Endothelial cell of umbilical vein (primary cell): ENCODE data around the gene TLCD3B. TPM values are rescaled to one million over a fixed set of nuclear protein-coding genes. Genes with fewer than 3 reads are reported as not detected.

Experiments
- BruUV-seq: library from RNA; stranded (reverse); fragments of 400-500 nt; replicated peaks from 2 replicates; lab custom pipeline; 2021; lab: Mats Ljungman, UMichigan
- CTCF ChIA-PET: fragments of 300-600, 350-600 bp; sonication (Branson Sonifier 250); formaldehyde crosslinking; loops from one replicate; lab custom pipeline; 2021; ENCODE audit warnings: antibody characterized with exemption, inconsistent platforms; lab: Charles Lee
- POLR2A ChIA-PET: fragments of 300-600, 350-600 bp; sonication (Branson Sonifier 250); formaldehyde crosslinking; loops from one replicate; lab custom pipeline; 2021; ENCODE audit warnings: antibody characterized with exemption, inconsistent platforms; lab: Charles Lee
- DNase-seq: peaks from one replicate; pipeline ENCODE4 v3.0.0-alpha.2; 2011; ENCODE audit warnings: low read depth, low spot score
- FAIRE-seq: peaks from 2 replicates; lab custom pipeline; 2011; peaks lifted over from hg19 to GRCh38; lab: Jason Lieb, UNC
- H2AFZ ChIP-seq: 2 replicates; pipeline ENCODE4 v1.6.0; 2012; ENCODE audit warnings: low read depth, low read length, control low read depth, inconsistent platforms
- H3K27ac ChIP-seq: 2 replicates; pipeline ENCODE4 v1.5.1; 2011; ENCODE audit warnings: low read depth, mild to moderate bottlenecking, control low read depth, low read length, moderate library complexity; ENCODE audit not compliant: insufficient read depth
- H3K27me3 ChIP-seq, 2 experiments: 2 replicates each; pipeline versions ENCODE4 v1.6.0 to v1.6.1; 2011; ENCODE audit warnings: low read length in 2 of 2, mixed read lengths in 1 of 2; ENCODE audit not compliant: control insufficient read depth in 2 of 2, insufficient read depth in 2 of 2
- H3K36me3 ChIP-seq, 2 experiments: 2 replicates in 1 of 2; 3 replicates in 1 of 2; pipeline ENCODE4 v1.5.1; 2011; ENCODE audit warnings: low read length in 2 of 2, mild to moderate bottlenecking in 1 of 2, moderate library complexity in 1 of 2; ENCODE audit not compliant: control insufficient read depth in 2 of 2, insufficient read depth in 2 of 2; ENCODE audit errors: extremely low read depth in 1 of 2
- H3K4me1 ChIP-seq: 3 replicates; pipeline ENCODE4 v1.5.1; 2011; ENCODE audit warnings: mild to moderate bottlenecking, low read length; ENCODE audit not compliant: control insufficient read depth, insufficient read depth; ENCODE audit errors: extremely low read depth
- H3K4me2 ChIP-seq: 2 replicates; pipeline ENCODE4 v1.6.1; 2011; ENCODE audit warnings: low read length, control low read depth, mixed read lengths; ENCODE audit not compliant: insufficient read depth
- H3K4me3 ChIP-seq, 3 experiments: fragments of 200-600 bp in 1 of 3; sonication (generic), shearing (Covaris generic) in 1 of 3; replicated peaks in 1 of 3; 2 replicates each; pipeline ENCODE4 v1.5.1; 2011 to 2016; ENCODE audit warnings: control low read depth in 3 of 3, low read length in 3 of 3, mild to moderate bottlenecking in 2 of 3, inconsistent platforms in 1 of 3, low read depth in 1 of 3, moderate library complexity in 1 of 3; ENCODE audit not compliant: insufficient read depth in 1 of 3
- H3K79me2 ChIP-seq: 2 replicates; pipeline ENCODE4 v1.6.0; 2012; ENCODE audit warnings: low read length, inconsistent platforms; ENCODE audit not compliant: control insufficient read depth, insufficient read depth
- H3K9ac ChIP-seq: replicated peaks from 2 replicates; pipeline ENCODE3; 2011; ENCODE audit warnings: low read length, control low read depth; ENCODE audit not compliant: insufficient read depth; ENCODE audit errors: extremely low read depth
- H3K9me1 ChIP-seq: replicated peaks from 3 replicates; pipeline ENCODE4 v1.6.0; 2011; ENCODE audit warnings: mild to moderate bottlenecking, low read length; ENCODE audit not compliant: control insufficient read depth, insufficient read depth; ENCODE audit errors: extremely low read depth
- H3K9me3 ChIP-seq: replicated peaks from 2 replicates; pipeline ENCODE4 v1.5.1; 2012; ENCODE audit warnings: low read length, inconsistent platforms; ENCODE audit not compliant: control insufficient read depth, insufficient read depth
- H4K20me1 ChIP-seq: replicated peaks from 2 replicates; pipeline ENCODE3; 2011; ENCODE audit warnings: mild to moderate bottlenecking, low read length; ENCODE audit not compliant: control insufficient read depth, insufficient read depth; ENCODE audit errors: extremely low read depth
- CTCF ChIP-seq, 2 donors: IDR thresholded peaks; 1 replicate in 1 of 2; 2 replicates in 1 of 2; pipeline ENCODE4 v1.5.1; 2011; ENCODE audit warnings: low read length in 2 of 2, mild to moderate bottlenecking in 2 of 2, moderate library complexity in 2 of 2, control low read depth in 1 of 2, inconsistent platforms in 1 of 2, low read depth in 1 of 2; ENCODE audit not compliant: insufficient read depth in 1 of 2; ENCODE audit errors: extremely low read depth in 1 of 2
- EZH2 ChIP-seq: IDR thresholded peaks from 2 replicates; pipeline ENCODE4 v1.6.1; 2012; ENCODE audit warnings: borderline replicate concordance, low read depth, mild to moderate bottlenecking, moderate library complexity, low read length, inconsistent platforms; ENCODE audit not compliant: severe bottlenecking
- FOS ChIP-seq: IDR thresholded peaks from 2 replicates; pipeline ENCODE4 v1.6.1; 2011; ENCODE audit warnings: mild to moderate bottlenecking, low read length, moderate library complexity, borderline replicate concordance; ENCODE audit not compliant: insufficient read depth
- GATA2 ChIP-seq: IDR thresholded peaks from 2 replicates; pipeline ENCODE4 v1.7.0; 2011; ENCODE audit warnings: low read depth, mild to moderate bottlenecking, moderate library complexity, mixed read lengths, low read length; ENCODE audit not compliant: insufficient read length, insufficient read depth
- JUN ChIP-seq: IDR thresholded peaks from 2 replicates; pipeline ENCODE4 v1.6.1; 2011; ENCODE audit warnings: borderline replicate concordance, low read depth; ENCODE audit not compliant: insufficient read length, insufficient read depth
- MAX ChIP-seq: IDR thresholded peaks from 2 replicates; pipeline ENCODE4 v1.6.1; 2011; ENCODE audit not compliant: insufficient read depth, insufficient read length
- MYC ChIP-seq: IDR thresholded peaks from one replicate; pipeline ENCODE4 v1.6.1; 2011; ENCODE audit warnings: mild to moderate bottlenecking, low read depth, low read length
- POLR2A ChIP-seq: IDR thresholded peaks from 2 replicates; pipeline ENCODE4 v1.6.1; 2012; ENCODE audit warnings: low read depth, mild to moderate bottlenecking, control low read depth, low read length
- POLR2AphosphoS5 ChIP-seq: IDR thresholded peaks from 2 replicates; pipeline ENCODE4 v1.6.1; 2012; ENCODE audit warnings: low read depth, mild to moderate bottlenecking, control low read depth, low read length, moderate library complexity; ENCODE audit not compliant: insufficient read depth
- dilution Hi-C: fragments of 300-500 bp; cut with MboI; formaldehyde crosslinking; loops from one replicate; pipeline ENCODE4 v1.15.0; 2019; ENCODE audit warnings: low sequenced_read_pairs; ENCODE audit not compliant: extremely low pct_ligation_motif_present
- intact Hi-C: fragments of 100-400 bp; cut with micrococcal nuclease; formaldehyde crosslinking; loops from one replicate; pipeline ENCODE4 v1.10.0; 2022
- polyA plus RNA-seq, 4 experiments: library from polyadenylated mRNA; depleted of rRNA in 3 of 4; stranded (reverse) in 3 of 4; unstranded in 1 of 4; fragments of >200 nt; gene quantifications; 2 replicates each; pipeline versions ENCODE4 v1.2.1 to v1.2.3, GENCODE V29; 2011 to 2012; ENCODE audit warnings: missing spikeins in 1 of 4
- total RNA-seq: library from RNA; stranded (reverse); gene quantifications from 2 replicates; pipeline ENCODE4 v1.2.3, GENCODE V29; 2021

The TLCD3B gene
- total and polyA plus RNA-seq, 2 donors (not counting 3 experiments of a cell fraction or from before 2014, with no cell fraction given): 0.37 to 0.86 TPM

- H2AFZ ChIP-seq: no peak overlapping the region
- H3K79me2 ChIP-seq: no peaks in the 10 kb centered on the region
- peaks cover 0 to 3% of the 10 kb centered on the region in 2 experiments for H3K36me3 ChIP-seq
- peaks cover 19 to 28% of the 10 kb centered on the region in 2 experiments for H3K27me3 ChIP-seq
- peaks cover 2% of the 10 kb centered on the region for H3K4me1 ChIP-seq
- intact Hi-C loops: no loop called here
- TF ChIP-seq JUN (no peak), MYC (no peak), GATA2 (no peak), CTCF (IDR thresholded peaks at IDR 0.05; ENCODE audit: extremely low read depth in 1 of 2, insufficient read depth in 1 of 2, low read depth in 1 of 2, low read length in 2 of 2) (no peak), FOS (no peak), POLR2A (no peak), POLR2AphosphoS5 (no peak), EZH2 (no peak), MAX (no peak)
- H3K9me1 ChIP-seq: no peaks in the 10 kb centered on the region
- dilution Hi-C loops: no loop called here
- DNase-seq: no peak
- H3K4me3 ChIP-seq: no peak overlapping the region
- no peak overlapping the region for H3K4me2 ChIP-seq
- ChIA-PET CTCF (interaction anchor here (1.4 to 3.8 kb wide), 3 partner anchors 25 to 316 kb away, joined by 3 to 22 read pairs (median 6); no protein-coding TSS in a partner anchor), POLR2A (no interaction called here)
- no peak overlapping the region for H3K9ac ChIP-seq
- no peaks in the 10 kb centered on the region for H4K20me1 ChIP-seq
- no peak for FAIRE-seq
- H3K9me3 ChIP-seq: no peaks in the 10 kb centered on the region
- no peak overlapping the region for H3K27ac ChIP-seq
- BruUV-seq: no TSS peak
These were observed 23.6 kb downstream of the TLCD3B start for GRCh38 chr16:30007378-30007895.
